GM20000 (cell line): ENCODE results near the gene CLDN20.
"Not testable (repeated sequence)": the region's sequence is repeated elsewhere in the genome, so short reads cannot be mapped to it uniquely, and the experiment has no call there.

Source experiments
- DNase-seq: peaks from one replicate; pipeline ENCODE4 v3.0.0; 2012; ENCODE audit warnings: low spot score
- CTCF ChIP-seq: IDR thresholded peaks from 2 replicates; pipeline ENCODE4 v1.5.1; 2012; ENCODE audit warnings: mild to moderate bottlenecking, control low read depth; ENCODE audit errors: extremely low read depth, missing control alignments

Gene CLDN20

GRCh38 chr6:155261111-155261900 is 2.5 kb upstream of the CLDN20 start:
- TF ChIP-seq CTCF: no peak

DNA sequence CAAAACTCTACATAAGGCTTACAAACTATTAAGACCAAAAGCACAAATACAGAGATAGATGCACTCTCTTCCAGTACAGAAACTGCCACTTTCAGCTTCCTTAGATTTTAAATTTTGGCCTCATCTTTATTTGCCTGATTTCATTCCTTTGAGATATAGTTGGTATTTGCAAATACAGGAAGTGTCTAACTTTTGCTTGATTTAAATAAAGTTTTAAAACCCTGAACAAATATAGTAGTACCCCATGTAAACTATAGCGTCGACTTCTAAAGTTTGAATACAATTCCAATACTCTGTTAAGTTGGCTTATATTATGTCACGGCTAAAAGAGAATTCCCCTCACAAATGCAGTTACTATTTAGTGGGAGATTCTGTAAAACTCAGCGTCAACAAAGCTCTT is 1.2 kb upstream of the CLDN20 start:
- TF ChIP-seq CTCF: no peak
- DNase-seq: no peak

More at GRCh38 chr6:155261111-155261900, 2.5 kb upstream of the CLDN20 start:
- DNase-seq: no peak

GRCh38 chr6:155264693-155265320 is 994 bp downstream of the CLDN20 start:
- TF ChIP-seq CTCF: no peak
- DNase-seq: no peak

- no peak for TF ChIP-seq CTCF
- no peak for DNase-seq
Observed at GRCh38 chr6:155265843-155266535, 2.2 kb downstream of the CLDN20 start.

- DNase-seq: no peak
- no peak for TF ChIP-seq CTCF
Observed at GRCh38 chr6:155267411-155267810, 3.6 kb downstream of the CLDN20 start.

- DNase-seq: not testable (repeated sequence)
- TF ChIP-seq CTCF: peak; percentile 25
Observed at GRCh38 chr6:155268088-155268867, 4.5 kb downstream of the CLDN20 start.
